AG09309 (cell line): ENCODE results near the gene NPB.

Experiments
- DNase-seq: peaks from one replicate; pipeline ENCODE4 v3.0.0-alpha.2; 2010; ENCODE audit warnings: low read depth
- H3K4me3 ChIP-seq: 2 replicates; pipeline ENCODE4 v1.5.1; 2011; ENCODE audit warnings: mild to moderate bottlenecking, low read depth, low read length, moderate library complexity; ENCODE audit not compliant: control insufficient read depth
- CTCF ChIP-seq: IDR thresholded peaks from 2 replicates; pipeline ENCODE4 v1.5.1; 2011; ENCODE audit warnings: mild to moderate bottlenecking, low read depth, low read length, inconsistent platforms; ENCODE audit not compliant: insufficient read depth, control insufficient read depth; ENCODE audit errors: missing control alignments

NPB gene

DNA sequence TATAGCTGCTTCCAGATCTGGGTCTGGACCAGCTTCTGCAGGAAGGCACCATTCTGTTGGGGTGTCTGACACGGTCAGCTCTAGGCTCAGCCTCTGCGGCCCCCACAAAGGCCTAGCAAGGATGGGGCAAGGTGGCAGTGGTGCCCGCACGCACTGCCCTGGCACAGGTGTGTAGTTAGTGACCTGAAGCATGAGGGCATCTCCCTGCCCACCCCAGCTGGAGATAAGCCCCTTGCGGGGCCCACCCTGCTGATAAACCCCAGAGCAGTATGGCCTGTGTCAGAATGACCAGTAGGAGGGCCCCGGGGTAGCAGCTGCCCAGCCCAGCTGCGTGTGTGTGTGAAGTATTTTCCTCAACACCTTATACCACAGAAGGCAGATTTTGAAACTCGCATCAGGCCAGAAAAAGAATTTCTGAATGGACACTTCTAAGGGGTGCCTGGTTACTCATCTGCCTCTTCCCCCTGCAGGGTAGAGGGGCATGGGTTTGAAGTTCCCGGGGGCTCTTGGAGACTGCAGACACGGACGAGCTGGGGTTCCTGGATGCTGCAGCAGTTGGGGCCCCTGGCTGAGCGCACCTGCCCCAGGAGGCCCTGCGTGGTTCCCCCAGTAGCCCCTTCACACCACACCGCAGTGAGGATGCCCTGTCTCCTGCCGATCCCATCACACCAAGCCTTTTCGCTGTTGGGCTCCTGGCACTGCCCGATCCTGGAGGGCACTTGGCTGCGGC lies 35.4 kb upstream of the NPB start:
- no peak for DNase-seq
- H3K4me3 ChIP-seq: no peak overlapping the region
- TF ChIP-seq CTCF: no peak

DNA sequence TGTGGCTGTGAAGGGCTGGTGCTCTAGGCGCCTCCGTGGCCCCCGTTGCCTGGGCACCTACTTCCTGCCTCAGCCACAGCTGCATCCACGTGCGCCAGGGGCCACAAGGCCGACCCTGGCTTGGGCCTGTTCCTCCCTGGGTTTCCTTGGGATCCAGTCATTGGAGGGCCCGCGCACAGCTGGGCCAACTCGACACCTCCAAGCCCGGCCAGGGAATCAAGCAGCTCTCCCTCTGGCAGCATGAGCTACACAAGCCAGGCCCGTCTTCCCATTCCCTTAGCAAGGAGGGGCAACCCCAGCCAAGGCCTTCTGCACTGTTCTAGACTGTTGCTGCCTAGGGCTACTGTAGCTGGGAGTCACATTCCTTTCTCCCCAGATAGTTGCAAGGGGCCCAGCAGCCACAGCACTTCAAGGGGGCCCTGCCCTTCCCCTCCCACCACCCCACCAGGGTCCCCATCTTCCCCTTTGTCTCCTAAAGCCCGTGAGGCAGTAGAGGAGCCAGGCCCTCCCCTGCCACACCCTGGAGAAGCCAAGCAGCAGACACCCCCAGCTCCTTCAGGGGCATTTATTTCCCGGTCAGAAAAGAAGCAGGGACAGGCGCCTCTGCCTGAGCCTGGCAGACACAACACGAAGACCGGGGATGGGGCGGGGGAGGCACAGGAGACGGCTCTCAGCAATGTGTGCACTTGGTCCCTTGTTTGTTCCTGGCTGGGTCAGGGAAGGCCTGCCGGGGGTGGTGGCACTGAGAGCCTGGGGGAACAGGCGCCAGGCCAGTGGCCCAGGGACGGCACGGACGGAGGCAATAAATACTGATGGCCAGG lies 34.7 kb upstream of the NPB start:
- TF ChIP-seq CTCF: no peak
- no peak overlapping the region for H3K4me3 ChIP-seq
- no peak for DNase-seq

- no peak for TF ChIP-seq CTCF
- DNase-seq: no peak
- H3K4me3 ChIP-seq: no peak overlapping the region
These were observed 33.9 kb upstream of the NPB start for GRCh38 chr17:81867991-81868673.

DNA sequence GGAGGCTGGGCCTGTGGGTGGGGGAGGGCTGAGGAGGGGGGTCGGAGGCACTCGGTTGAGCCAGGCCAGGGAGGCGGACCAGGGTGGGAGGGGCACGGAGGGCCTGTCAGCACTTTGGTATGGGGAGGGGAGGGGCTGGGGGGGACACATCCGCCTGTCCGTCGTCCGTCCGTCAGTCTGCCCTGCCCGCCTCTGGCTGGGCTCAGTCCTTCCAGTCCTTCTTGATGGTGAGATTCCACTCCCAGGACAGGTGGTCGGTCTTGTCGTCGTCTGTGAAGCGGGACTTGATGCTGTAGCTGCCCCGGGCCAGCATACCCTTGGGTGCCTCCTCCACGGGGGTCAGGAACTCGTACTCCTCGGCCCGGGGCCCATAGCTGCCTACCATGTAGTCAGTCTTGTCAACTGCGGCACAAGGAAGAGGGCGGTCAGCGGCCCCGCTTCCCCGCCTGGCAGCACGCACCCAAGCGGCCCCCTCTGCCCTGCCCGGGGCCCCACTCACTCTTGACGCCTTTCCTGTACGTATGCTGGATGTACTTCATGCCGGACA lies 33.3 kb upstream of the NPB start:
- TF ChIP-seq CTCF: no peak
- peak; percentile 66 for DNase-seq
- H3K4me3 ChIP-seq: peak overlapping the region; percentile 75

- H3K4me3 ChIP-seq: peak overlapping the region; percentile 75
- no peak for DNase-seq
- TF ChIP-seq CTCF: peak; percentile 81
These were observed 32.6 kb upstream of the NPB start for GRCh38 chr17:81869221-81870130.
